Measurements from ENCODE around the gene DPY19L3.

GRCh38 chr19:32415669-32416068, 10.1 kb downstream of the DPY19L3 start:
- no peak for TF ChIP-seq CTCF (IDR thresholded peaks at IDR 0.05 in 4 of 5, conservative IDR thresholded peaks at IDR 0.05 in 1 of 5)
- TF ChIP-seq POLR2A (IDR thresholded peaks at IDR 0.05): no peak
